ENCODE results near the gene SETD3. TPM values are rescaled to one million over a fixed set of nuclear protein-coding genes. Genes with fewer than 3 reads are reported as not detected.

Gene SETD3
- total RNA-seq, 1 donor from 2014 or later = 53.7 TPM

DNA sequence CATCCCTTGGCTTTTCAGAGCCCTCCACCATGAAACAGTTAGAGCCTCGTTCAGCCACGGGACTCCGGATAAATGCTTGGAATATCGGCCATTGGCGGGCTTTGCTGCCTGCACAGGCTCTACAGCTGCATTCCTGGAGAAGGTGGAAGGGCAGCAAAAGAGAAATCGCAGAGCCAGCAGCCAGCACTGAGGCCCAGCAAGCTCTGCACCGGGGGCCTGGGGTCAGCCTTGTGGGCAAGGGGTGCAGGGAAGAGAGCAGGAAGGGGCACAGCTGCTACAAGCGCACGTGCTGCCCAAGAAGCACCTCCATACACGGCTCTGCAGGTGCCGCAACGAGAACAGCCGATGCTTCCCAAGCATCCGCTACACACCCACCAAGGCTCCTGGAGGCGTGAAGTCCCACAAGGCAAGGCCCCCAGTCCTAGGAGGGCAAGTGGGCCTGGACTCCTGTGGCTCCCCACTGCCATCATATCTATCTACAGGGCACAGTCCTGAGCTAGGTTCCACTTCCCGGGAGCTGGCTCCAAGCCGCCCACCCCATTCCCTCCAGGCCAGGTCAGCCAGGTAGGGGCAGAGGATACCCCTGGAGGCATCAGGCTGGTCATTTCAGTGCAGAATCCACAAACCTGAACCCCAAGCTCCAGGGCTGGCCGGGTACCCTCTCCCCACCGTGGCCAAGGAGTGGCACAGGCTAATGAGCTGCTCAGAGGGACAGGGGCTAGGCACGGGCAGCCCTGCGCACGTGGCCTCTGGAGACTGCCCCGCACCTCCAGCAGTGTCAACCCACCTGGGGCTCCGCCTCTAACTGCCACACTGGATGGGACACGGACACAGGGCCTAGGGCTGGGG lies 40.7 kb upstream of the SETD3 start:
- DNase-seq (ENCODE audit: low spot score) = no peak
- intact Hi-C loops (cut with micrococcal nuclease) = no loop called here
- H3K4me3 Mint-ChIP-seq (ENCODE audit: low read depth) = no peak overlapping the region
- H3K4me1 Mint-ChIP-seq (ENCODE audit: low read depth) = peaks cover 1% of the 10 kb centered on the region
- no peak overlapping the region for H3K27ac Mint-ChIP-seq
- H3K9me3 Mint-ChIP-seq = no peaks in the 10 kb centered on the region
- H3K27me3 Mint-ChIP-seq (ENCODE audit: low read depth) = no peaks in the 10 kb centered on the region
- no peaks in the 10 kb centered on the region for H3K36me3 Mint-ChIP-seq (ENCODE audit: low read depth)

DNA sequence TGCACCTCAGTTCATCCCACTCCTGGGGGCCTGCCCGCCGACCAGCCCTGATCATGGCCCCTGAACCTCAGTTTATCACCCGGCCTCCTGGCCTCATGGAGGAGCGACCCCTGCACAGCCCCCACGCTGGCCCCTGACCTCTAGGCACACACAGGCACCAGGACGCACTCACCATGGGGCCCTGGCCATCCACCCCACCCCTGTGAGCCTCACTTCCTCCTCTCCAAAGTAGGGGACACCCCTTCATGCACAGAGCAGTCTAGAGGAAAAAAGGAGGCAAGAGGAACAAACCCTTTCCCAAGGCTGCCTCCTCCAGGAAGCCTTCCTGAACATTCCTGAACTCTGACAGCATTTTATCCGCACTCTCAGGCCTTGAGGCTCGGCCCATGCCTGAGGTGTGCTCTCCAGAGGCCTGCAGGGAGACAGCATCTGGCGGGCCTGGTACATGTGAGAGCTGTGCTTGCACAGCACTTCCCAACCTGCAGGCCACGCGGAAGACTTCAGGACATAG lies 40.0 kb upstream of the SETD3 start:
- Mint-ChIP-seq H3K9me3 (no peaks in the 10 kb centered on the region), H3K27ac (no peak overlapping the region), H3K4me3 (ENCODE audit: low read depth) (no peak overlapping the region), H3K27me3 (ENCODE audit: low read depth) (no peaks in the 10 kb centered on the region), H3K36me3 (ENCODE audit: low read depth) (no peaks in the 10 kb centered on the region), H3K4me1 (ENCODE audit: low read depth) (peaks cover 1% of the 10 kb centered on the region)
- intact Hi-C loops (cut with micrococcal nuclease) = no loop called here
- DNase-seq (ENCODE audit: low spot score) = no peak

DNA sequence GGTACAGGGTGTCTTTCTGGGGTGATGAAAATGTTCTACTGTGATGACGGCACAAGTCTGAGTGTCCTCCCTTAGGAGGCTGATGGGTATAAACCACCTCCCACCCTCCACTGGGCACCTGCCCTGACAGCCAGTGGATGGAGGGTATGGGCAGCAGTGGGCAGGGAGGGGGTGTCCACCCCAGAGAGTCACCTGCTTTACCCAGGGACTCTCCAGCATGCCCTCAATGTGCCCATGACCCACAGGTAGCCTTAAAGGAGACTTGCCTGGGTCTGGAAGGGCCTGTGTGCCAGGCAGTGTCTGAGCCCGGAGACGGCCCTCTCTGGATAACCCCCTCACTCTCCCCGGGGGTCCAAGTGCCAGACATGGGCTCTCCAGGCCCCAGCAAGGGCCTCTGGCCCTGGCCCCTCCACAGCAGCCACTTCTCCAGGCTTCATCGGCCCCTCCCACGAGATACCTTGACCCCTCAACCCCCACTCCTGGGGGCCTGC lies 39.3 kb upstream of the SETD3 start:
- no peaks in the 10 kb centered on the region for H3K4me1 Mint-ChIP-seq (ENCODE audit: low read depth)
- no peaks in the 10 kb centered on the region for H3K27me3 Mint-ChIP-seq (ENCODE audit: low read depth)
- H3K4me3 Mint-ChIP-seq (ENCODE audit: low read depth) = no peak overlapping the region
- DNase-seq (ENCODE audit: low spot score) = no peak
- H3K9me3 Mint-ChIP-seq = no peaks in the 10 kb centered on the region
- H3K36me3 Mint-ChIP-seq (ENCODE audit: low read depth) = no peaks in the 10 kb centered on the region
- intact Hi-C loops (cut with micrococcal nuclease) = no loop called here
- no peak overlapping the region for H3K27ac Mint-ChIP-seq

DNA sequence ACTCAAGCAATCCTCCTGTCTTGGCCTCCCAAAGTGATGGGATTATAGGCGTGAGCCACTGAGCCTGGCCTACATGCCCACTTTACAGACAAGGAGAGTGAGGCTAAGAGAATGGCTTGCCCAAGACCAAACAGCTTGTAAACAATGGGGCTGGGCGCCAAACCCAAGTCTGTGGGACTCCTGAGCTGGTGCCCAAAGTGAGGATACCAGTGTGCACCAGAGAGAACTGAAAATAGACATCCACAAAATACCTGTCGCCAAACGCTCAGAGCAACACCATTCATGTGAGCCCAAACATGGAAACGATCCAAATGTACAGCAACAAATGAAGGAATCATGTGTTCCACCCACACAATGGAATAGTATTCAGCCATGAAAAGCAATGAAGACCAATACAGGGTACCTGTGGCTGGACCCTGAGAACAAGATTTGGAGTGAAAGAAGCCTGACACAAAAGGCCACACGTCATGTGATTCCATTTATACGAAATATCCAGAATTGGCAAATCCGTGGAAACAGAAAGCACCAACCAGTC lies 38.8 kb upstream of the SETD3 start:
- intact Hi-C loops (cut with micrococcal nuclease) = no loop called here
- Mint-ChIP-seq H3K36me3 (ENCODE audit: low read depth) (no peaks in the 10 kb centered on the region), H3K27ac (no peak overlapping the region), H3K27me3 (ENCODE audit: low read depth) (no peaks in the 10 kb centered on the region), H3K9me3 (no peaks in the 10 kb centered on the region), H3K4me1 (ENCODE audit: low read depth) (no peaks in the 10 kb centered on the region), H3K4me3 (ENCODE audit: low read depth) (no peak overlapping the region)
- DNase-seq (ENCODE audit: low spot score) = no peak

DNA sequence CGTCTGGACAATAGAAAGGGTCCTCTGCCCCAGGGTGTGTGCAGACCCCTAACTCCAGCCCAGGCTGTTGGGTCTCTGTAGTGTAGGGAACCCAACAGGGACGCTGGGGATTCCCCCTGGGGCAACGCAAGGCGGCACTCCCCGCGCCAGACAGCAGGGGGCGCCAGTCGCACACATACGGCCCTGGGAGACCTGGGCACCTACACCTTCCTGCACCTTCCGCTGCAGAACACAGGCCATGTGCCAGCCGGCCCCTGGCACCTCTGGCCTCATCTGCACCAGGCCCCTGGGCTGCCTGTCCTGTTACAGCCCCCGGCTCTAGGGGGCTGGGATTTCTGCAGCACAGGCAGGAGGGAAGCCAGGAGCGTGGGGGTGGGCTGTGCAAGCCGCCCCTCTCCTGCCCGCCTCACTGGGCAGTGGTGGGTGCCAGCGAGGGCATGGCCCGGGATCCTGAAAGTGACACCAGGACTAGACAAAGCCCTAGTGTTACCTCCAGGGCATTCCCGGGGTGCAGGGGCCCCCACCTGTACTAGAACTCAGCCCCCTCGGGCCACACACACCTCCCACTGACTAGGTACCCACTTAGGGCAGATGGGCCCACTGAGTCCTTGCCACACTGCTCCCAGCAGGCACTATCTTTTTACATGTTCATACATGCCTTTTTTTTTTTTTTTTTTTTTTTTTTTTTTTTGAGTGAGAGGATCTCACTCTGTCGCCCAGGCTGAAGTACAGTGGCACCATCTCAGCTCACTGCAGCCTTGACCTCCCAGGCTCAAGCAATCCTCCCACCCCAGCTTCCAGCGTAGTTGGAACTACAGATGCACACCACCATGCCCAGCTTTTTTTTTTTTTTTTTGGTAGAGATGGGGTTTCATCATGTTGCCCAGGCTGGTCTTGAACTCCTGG lies 38.0 kb upstream of the SETD3 start:
- Mint-ChIP-seq H3K27me3 (ENCODE audit: low read depth) (no peaks in the 10 kb centered on the region), H3K27ac (no peak overlapping the region), H3K4me1 (ENCODE audit: low read depth) (no peaks in the 10 kb centered on the region), H3K4me3 (ENCODE audit: low read depth) (no peak overlapping the region), H3K36me3 (ENCODE audit: low read depth) (no peaks in the 10 kb centered on the region), H3K9me3 (no peaks in the 10 kb centered on the region)
- DNase-seq (ENCODE audit: low spot score) = peak; percentile 70
- intact Hi-C loops (cut with micrococcal nuclease) = loop anchor here (1.0 kb wide), 1 partner anchor 111 kb away; no protein-coding TSS in a partner anchor

DNA sequence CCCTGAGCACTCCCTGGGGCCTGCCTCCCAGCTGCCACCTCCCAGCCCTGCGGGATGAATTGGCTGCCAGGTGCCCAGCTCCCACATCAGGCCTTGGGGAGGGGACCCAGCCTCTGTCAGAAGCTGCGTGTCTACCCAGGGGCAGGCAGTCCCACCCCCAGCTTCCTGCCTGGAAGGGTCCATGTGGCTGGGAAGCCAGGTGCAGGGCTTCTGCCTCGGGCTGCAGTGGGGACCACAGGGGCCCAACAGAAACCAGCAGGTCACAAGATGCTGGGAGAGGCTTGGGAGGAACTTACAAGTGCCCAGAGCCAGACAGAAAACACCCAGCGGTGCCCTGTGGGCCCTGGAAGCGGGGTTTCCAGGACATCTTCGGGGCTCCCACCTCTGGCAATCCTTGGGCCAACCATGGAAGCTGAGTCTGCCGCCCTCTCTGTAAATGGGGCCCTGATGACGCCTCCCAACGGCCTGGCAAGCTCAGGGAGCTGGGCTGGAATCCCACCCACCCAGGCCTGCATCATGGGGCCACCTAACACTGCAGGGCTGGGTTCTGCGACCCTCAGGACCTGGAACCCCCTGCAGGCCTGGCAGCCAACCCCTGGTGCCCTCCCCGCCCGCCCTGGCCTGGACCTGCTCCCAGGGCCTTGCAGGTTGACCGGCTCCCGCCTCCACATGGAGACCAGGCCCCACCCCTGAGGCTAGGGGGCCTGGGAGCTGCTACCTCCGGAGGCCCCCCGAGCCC lies 37.2 kb upstream of the SETD3 start:
- Mint-ChIP-seq H3K27ac (no peak overlapping the region), H3K4me3 (ENCODE audit: low read depth) (no peak overlapping the region), H3K4me1 (ENCODE audit: low read depth) (no peaks in the 10 kb centered on the region), H3K27me3 (ENCODE audit: low read depth) (no peaks in the 10 kb centered on the region), H3K36me3 (ENCODE audit: low read depth) (no peaks in the 10 kb centered on the region), H3K9me3 (no peaks in the 10 kb centered on the region)
- DNase-seq (ENCODE audit: low spot score) = no peak
- intact Hi-C loops (cut with micrococcal nuclease) = loop anchor here (1.0 kb wide), 1 partner anchor 111 kb away; no protein-coding TSS in a partner anchor

DNA sequence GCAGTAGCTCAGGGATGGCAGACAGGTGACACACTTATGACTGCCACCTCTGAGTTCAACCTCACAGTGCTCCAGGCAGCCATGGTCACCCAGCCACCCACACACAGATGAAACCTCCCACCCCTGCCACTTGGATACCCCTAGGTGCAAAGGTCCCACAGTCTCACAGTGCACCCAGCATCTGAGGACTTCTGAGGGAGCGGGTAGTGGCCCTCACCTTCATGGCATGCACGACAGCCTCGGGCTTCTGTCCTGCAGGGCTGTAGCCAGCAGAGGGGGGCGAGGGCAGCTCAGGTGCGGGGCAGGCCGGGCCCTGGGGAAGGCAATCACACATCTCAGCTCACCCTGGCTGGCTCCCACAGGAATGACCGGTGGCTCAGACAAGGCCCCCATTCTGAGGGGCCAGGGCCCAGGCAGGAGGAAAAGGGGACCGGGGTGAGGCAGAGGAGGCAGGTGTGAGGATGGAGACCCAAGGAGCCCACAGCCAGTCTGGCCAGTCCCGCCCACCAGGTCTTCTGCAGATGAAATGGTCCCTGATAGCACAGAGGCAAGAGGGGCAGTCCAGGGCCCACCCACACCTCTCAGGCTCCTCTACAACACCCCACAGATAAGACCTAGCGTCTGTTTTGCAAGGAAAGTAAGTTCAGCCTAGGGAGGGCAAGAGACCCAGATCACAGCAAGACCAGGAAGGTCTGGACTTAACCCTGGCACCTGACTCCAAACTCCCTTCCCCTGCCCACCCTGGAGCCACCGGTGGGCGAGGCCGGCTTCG lies 36.4 kb upstream of the SETD3 start:
- H3K4me3 Mint-ChIP-seq (ENCODE audit: low read depth) = no peak overlapping the region
- DNase-seq (ENCODE audit: low spot score) = no peak
- H3K27ac Mint-ChIP-seq = no peak overlapping the region
- H3K36me3 Mint-ChIP-seq (ENCODE audit: low read depth) = no peaks in the 10 kb centered on the region
- intact Hi-C loops (cut with micrococcal nuclease) = no loop called here
- no peaks in the 10 kb centered on the region for H3K4me1 Mint-ChIP-seq (ENCODE audit: low read depth)
- no peaks in the 10 kb centered on the region for H3K9me3 Mint-ChIP-seq
- no peaks in the 10 kb centered on the region for H3K27me3 Mint-ChIP-seq (ENCODE audit: low read depth)

DNA sequence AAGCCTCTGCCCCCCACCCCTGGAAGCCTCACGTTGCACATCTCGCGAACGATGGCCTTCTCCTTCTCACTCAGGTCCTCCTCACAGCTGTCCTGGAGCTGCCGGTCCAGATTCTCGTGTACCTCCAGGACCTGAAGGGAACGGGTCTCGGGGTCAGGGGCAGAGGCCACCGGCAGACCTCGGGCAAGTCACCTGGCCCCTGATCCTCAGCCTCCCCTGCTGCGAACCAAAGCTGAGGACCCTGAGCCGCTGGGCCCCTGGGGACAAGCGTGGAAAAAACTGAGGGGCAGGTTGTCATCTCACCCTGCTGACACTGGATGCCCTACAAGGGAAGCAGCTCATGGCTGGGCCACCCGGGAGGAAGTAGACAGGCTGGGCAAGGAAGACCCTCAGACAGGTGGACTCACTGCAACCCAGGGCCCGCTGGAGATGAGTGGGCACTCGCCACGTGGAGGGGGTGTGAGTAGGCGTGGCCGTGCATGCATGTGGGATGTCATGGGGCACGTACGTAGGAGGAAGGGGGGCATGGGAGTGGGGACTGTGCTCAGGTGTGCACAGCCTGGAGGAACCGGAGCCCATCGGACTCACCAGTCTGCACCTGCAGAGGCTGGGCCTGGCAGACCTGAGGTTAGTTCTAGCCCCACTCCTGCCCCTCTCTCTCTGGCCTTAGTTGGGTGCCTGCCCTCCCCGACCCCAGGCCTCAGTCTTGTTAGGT lies 35.7 kb upstream of the SETD3 start:
- Mint-ChIP-seq H3K4me1 (ENCODE audit: low read depth) (no peaks in the 10 kb centered on the region), H3K4me3 (ENCODE audit: low read depth) (no peak overlapping the region), H3K27me3 (ENCODE audit: low read depth) (no peaks in the 10 kb centered on the region), H3K9me3 (no peaks in the 10 kb centered on the region), H3K27ac (no peak overlapping the region), H3K36me3 (ENCODE audit: low read depth) (no peaks in the 10 kb centered on the region)
- no peak for DNase-seq (ENCODE audit: low spot score)
- intact Hi-C loops (cut with micrococcal nuclease) = no loop called here

DNA sequence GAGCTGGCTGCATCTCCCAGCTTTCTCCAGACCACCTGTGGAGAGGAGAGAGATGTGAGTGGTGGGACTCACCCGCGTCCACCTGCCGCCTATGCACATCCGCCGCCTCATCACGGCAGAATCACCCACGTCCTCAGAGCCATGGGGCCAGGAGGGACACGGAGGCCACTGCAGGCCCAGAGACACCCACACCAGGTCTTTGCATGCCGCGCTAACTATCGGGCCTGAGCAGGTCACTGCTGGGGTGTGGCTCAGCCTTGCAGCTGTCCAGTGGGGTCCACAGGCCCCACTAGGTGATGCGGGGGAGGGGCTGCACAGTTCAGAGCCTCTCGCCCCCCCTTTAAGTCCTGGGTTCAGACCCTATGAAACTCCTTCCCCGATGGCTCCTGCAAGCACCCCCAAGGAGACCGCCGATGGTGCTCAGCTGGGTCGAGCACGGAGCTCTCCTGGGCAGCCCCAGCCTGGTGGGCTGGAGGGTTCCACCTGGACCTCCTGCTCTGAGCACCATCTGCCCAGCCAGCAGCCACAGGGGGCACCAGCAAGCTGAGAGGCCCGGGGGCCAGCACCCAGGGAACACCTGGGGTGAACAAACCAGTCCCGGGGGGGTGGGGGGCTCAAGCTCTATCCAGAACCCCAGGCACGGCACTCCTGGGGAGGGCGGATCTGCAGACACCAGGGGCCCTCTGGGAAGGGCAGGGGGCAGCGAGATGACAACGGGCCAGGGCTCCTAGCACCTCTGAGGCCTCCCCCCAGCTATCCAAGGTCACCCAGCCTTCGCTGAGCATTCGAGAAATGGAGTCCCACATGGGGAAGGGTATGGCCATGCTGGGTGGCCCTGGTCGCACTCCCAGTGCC lies 34.9 kb upstream of the SETD3 start:
- intact Hi-C loops (cut with micrococcal nuclease) = no loop called here
- H3K27me3 Mint-ChIP-seq (ENCODE audit: low read depth) = no peaks in the 10 kb centered on the region
- H3K4me1 Mint-ChIP-seq (ENCODE audit: low read depth) = no peaks in the 10 kb centered on the region
- DNase-seq (ENCODE audit: low spot score) = no peak
- no peak overlapping the region for H3K27ac Mint-ChIP-seq
- no peaks in the 10 kb centered on the region for H3K9me3 Mint-ChIP-seq
- H3K36me3 Mint-ChIP-seq (ENCODE audit: low read depth) = no peaks in the 10 kb centered on the region
- no peak overlapping the region for H3K4me3 Mint-ChIP-seq (ENCODE audit: low read depth)

DNA sequence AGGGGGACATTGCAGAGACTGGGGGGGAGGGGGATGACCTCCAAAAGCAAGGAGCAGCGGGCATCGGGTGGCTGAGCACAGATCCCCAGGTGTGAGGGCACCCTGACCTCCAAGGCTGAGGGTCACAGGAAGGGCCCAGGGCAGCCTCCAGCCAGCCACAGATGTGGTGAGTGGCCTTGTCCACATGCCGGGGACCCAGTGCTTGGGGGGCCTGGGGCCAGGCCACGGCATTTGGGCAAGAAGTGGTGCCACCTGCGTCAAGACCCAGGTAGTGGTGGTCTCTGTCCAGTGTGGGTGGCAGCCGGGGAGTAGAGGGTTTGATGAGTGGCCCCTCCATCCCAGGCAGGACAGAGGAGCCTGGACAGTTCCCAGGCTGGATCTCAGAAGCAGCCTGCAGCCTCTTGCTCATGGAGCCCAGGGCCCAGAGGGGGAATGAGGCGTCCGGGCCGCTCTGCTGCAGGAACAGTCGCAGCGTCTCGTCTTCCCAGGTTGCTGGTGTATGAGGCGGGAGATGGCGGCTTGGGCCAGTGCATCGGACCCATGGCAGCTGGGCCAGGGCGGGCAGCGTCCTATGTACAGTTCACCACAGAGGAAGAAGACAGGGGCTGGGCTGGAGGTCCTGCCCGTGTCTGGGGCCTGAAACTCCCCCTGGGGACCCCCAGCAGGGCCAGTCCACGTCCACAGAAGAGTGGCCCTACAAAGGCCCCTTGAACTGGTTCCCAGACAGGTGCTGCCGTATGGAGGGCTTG lies 34.1 kb upstream of the SETD3 start:
- intact Hi-C loops (cut with micrococcal nuclease) = no loop called here

More for the DNA sequence above, 34.1 kb upstream of the SETD3 start:
- no peak for DNase-seq (ENCODE audit: low spot score)
- no peak overlapping the region for H3K4me3 Mint-ChIP-seq (ENCODE audit: low read depth)
- H3K27me3 Mint-ChIP-seq (ENCODE audit: low read depth) = no peaks in the 10 kb centered on the region
- H3K36me3 Mint-ChIP-seq (ENCODE audit: low read depth) = no peaks in the 10 kb centered on the region
- H3K9me3 Mint-ChIP-seq = no peaks in the 10 kb centered on the region
- no peaks in the 10 kb centered on the region for H3K4me1 Mint-ChIP-seq (ENCODE audit: low read depth)
- no peak overlapping the region for H3K27ac Mint-ChIP-seq

Measured in activated T-helper 2 cell treated with anti-CD3 and anti-CD28 coated beads, Interferon-gamma antibody, Interleukin-2, Interleukin-4, amounts not matched to agents 10 μg/mL and 5 μg/mL and 100 μg/mL, durations not matched to agents 14 hours and 24 hours and 36 hours (primary cell).